Measurements from ENCODE around the gene MED16. TPM values are rescaled to one million over a fixed set of nuclear protein-coding genes. Genes with fewer than 3 reads are reported as not detected.

Gene MED16
- total and polyA plus RNA-seq, 2 of the 4 experiments (the other 2 are of a cell fraction), result 8.1 to 40.2 TPM

DNA sequence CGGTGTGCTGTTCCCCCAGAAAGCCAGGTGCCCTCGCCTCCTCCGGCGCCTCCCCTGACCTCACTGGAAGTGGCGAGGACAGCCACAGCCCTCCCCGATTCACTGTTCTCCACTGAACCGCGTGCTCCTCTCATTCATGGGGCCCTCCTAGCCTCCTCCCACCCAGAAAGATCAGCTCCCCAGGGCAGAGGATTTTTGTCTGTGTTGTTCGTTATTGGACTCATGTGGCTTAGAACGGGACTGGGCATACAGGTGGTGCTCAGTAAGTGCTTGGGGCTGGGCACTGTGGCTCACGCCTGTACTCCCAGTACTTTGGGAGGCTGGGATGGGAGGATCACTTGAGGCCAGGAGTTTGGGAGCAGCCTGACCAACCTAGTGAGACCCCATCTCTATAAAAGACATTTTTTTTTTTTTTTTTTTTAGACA lies 48.4 kb downstream of the MED16 start:
- dilution Hi-C loops (cut with HindIII; ENCODE audit: low sequenced_read_pairs, unreplicated experiment), result no loop called here
- ATAC-seq (ENCODE audit: low read depth) (no peak), DNase-seq (no peak)
- no peaks in the 10 kb centered on the region; the same call in 1 of the 2 replicates for H4K20me1 ChIP-seq (ENCODE audit: insufficient read depth, low read length)
- H2AK5ac ChIP-seq (ENCODE audit: low read depth, low read length), result peak overlapping the region; percentile 8; the same call in 1 of the 2 replicates
- H2AK9ac ChIP-seq (replicated peaks; ENCODE audit: low read depth, low read length, poor library complexity), result peak overlapping the region; percentile 61
- TF ChIP-seq FOS (IDR thresholded peaks at IDR 0.05; ENCODE audit: low read depth, low read length) (no peak), RCOR1 (IDR thresholded peaks at IDR 0.05; ENCODE audit: insufficient replicate concordance, low read length) (no peak), CEBPB (IDR thresholded peaks at IDR 0.05; ENCODE audit: low read depth, low read length) (no peak), CHD1 (IDR thresholded peaks at IDR 0.05; ENCODE audit: low read depth, low read length) (no peak), NFE2L2 (IDR thresholded peaks at IDR 0.05; ENCODE audit: low read depth, low read length) (no peak)
- TF ChIP-seq, protein P1, sequence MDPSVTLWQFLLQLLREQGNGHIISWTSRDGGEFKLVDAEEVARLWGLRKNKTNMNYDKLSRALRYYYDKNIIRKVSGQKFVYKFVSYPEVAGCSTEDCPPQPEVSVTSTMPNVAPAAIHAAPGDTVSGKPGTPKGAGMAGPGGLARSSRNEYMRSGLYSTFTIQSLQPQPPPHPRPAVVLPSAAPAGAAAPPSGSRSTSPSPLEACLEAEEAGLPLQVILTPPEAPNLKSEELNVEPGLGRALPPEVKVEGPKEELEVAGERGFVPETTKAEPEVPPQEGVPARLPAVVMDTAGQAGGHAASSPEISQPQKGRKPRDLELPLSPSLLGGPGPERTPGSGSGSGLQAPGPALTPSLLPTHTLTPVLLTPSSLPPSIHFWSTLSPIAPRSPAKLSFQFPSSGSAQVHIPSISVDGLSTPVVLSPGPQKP (IDR thresholded peaks at IDR 0.05; ENCODE audit: borderline replicate concordance, low read depth, low read length), result no peak
- H3K4me2 ChIP-seq (ENCODE audit: low read depth, low read length), result no peak overlapping the region
- no peaks in the 10 kb centered on the region for H3K9me3 ChIP-seq (ENCODE audit: control insufficient read depth, insufficient read depth, low read length)
- H4K8ac ChIP-seq (ENCODE audit: low read depth in 2 of 2, low read length in 2 of 2), result no peak overlapping the region
- no peak overlapping the region for H3K4me3 ChIP-seq (ENCODE audit: insufficient read depth, low read depth, low read length)
- no peaks in the 10 kb centered on the region for H3K9me1 ChIP-seq (ENCODE audit: insufficient read depth, low read length)
- H3K18ac ChIP-seq (ENCODE audit: low read depth, low read length), result no peak overlapping the region
- H4K5ac ChIP-seq (ENCODE audit: low read depth, low read length), result no peak overlapping the region
- H3K79me1 ChIP-seq (ENCODE audit: low read depth in 1 of 2, low read length in 2 of 2), result no peaks in the 10 kb centered on the region
- H3K27me3 ChIP-seq (ENCODE audit: control insufficient read depth, insufficient read depth, low read length), result peaks cover 20% of the 10 kb centered on the region
- H3K27ac ChIP-seq (ENCODE audit: insufficient read depth, low read length), result no peak overlapping the region
- H3K9ac ChIP-seq (ENCODE audit: low read depth, low read length), result no peak overlapping the region
- POLR2A ChIA-PET (ENCODE audit: unreplicated experiment), result no interaction called here
- H2BK5ac ChIP-seq (ENCODE audit: low read depth, low read length, poor library complexity, severe bottlenecking), result no peak overlapping the region
- H3K4me1 ChIP-seq (ENCODE audit: control insufficient read depth, insufficient read depth, low read length), result peaks cover 2% of the 10 kb centered on the region; the same call in 1 of the 2 replicates
- no peak overlapping the region for H4K91ac ChIP-seq (ENCODE audit: insufficient read depth, low read depth, low read length)
- H3K36me3 ChIP-seq (ENCODE audit: control insufficient read depth, insufficient read depth, low read length), result no peaks in the 10 kb centered on the region
- in situ Hi-C loops (cut with MboI; ENCODE audit: low sequenced_read_pairs), result no loop called here
- H2AFZ ChIP-seq (replicated peaks; ENCODE audit: low read length, poor library complexity), result peak overlapping the region; percentile 33
- no peak overlapping the region for H2BK20ac ChIP-seq (ENCODE audit: low read depth, low read length)
- no peak overlapping the region; the same call in 1 of the 2 replicates for H2BK120ac ChIP-seq (ENCODE audit: low read depth, low read length)
- no peak overlapping the region for H3K23ac ChIP-seq (ENCODE audit: low read depth, low read length)
- H3K14ac ChIP-seq (replicated peaks; ENCODE audit: low read depth, low read length), result no peak overlapping the region
- H3K56ac ChIP-seq (ENCODE audit: extremely low read depth, insufficient read depth, low read length), result no peak overlapping the region
- no peak overlapping the region for H3K4ac ChIP-seq (ENCODE audit: low read depth, low read length)
- no TSS peak for BruUV-seq (replicated peaks)
- no peak overlapping the region for H2BK15ac ChIP-seq (ENCODE audit: low read depth, low read length)
- WGBS, 2 experiments (ENCODE audit: extremely low coverage in 2 of 2, insufficient read length in 1 of 2), result no CpG with 5 or more reads among the region's 11 CpGs
- CTCF ChIA-PET, result interaction anchor here (0.7 kb wide), 1 partner anchor 19 kb away, joined by 9 read pairs; no protein-coding TSS in a partner anchor
- intact Hi-C loops (cut with micrococcal nuclease), result no loop called here

All from IMR-90 (cell line).